SK-N-SH (cell line): ENCODE results near the gene RNFT2. TPM values are rescaled to one million over a fixed set of nuclear protein-coding genes. Genes with fewer than 3 reads are reported as not detected.

Experiments
- CTCF ChIA-PET: fragments of 300-600, 350-600 bp; formaldehyde crosslinking; extraction: SDS; loops from one replicate; lab custom pipeline; 2021; lab: Yijun Ruan, JAX
- POLR2A ChIA-PET: fragments of 350-600 bp; sonication (Branson Sonifier 250); formaldehyde crosslinking; extraction: SDS; loops from one replicate; lab custom pipeline; 2020; ENCODE audit warnings: antibody characterized with exemption, inconsistent platforms; lab: Yijun Ruan, JAX
- DNase-seq: peaks from one replicate; pipeline ENCODE4 v3.0.0; 2012
- H2AFZ ChIP-seq: fragments of 200-600 bp; sonication (generic); 2 replicates; pipeline ENCODE4 v1.8.1; 2016; ENCODE audit warnings: antibody characterized with exemption, mild to moderate bottlenecking, low read depth
- H3F3A ChIP-seq: fragments of 200-600 bp; sonication (generic); replicated peaks from 2 replicates; pipeline ENCODE3; 2016; ENCODE audit warnings: antibody characterized with exemption, mild to moderate bottlenecking; ENCODE audit not compliant: insufficient read depth
- H3K27ac ChIP-seq, 2 experiments: fragments of 200-500 bp in 1 of 2; fragments of 200-600 bp in 1 of 2; sonication (Bioruptor generic) in 1 of 2; sonication (generic), shearing (Covaris generic) in 1 of 2; 2 replicates each; pipeline versions ENCODE4 v1.5.1 to v1.6.1; 2014 to 2016; ENCODE audit warnings: low read depth in 2 of 2, inconsistent platforms in 1 of 2, low read length in 1 of 2, mild to moderate bottlenecking in 1 of 2, mixed read lengths in 1 of 2
- H3K27me3 ChIP-seq: fragments of 200-600 bp; sonication (generic), shearing (Covaris generic); 2 replicates; pipeline ENCODE4 v1.6.1; 2016; ENCODE audit warnings: mixed run types; ENCODE audit not compliant: insufficient read depth
- H3K36me3 ChIP-seq, 2 experiments: fragments of 200-500 bp in 1 of 2; fragments of 200-600 bp in 1 of 2; sonication (Bioruptor generic) in 1 of 2; sonication (generic) in 1 of 2; replicated peaks in 1 of 2; 2 replicates each; pipeline versions ENCODE3 to v1.5.1; 2014 to 2016; ENCODE audit warnings: low read length in 1 of 2, mild to moderate bottlenecking in 1 of 2; ENCODE audit not compliant: insufficient read depth in 2 of 2, control insufficient read depth in 1 of 2
- H3K4me1 ChIP-seq, 2 experiments: fragments of 200-500 bp in 1 of 2; fragments of 200-600 bp in 1 of 2; sonication (Bioruptor generic) in 1 of 2; sonication (generic), shearing (Covaris generic) in 1 of 2; 2 replicates each; pipeline versions ENCODE4 v1.5.1 to v1.6.1; 2014 to 2016; ENCODE audit warnings: low read depth in 1 of 2, low read length in 1 of 2, mixed run types in 1 of 2; ENCODE audit not compliant: insufficient read depth in 2 of 2, control insufficient read depth in 1 of 2
- H3K4me2 ChIP-seq: fragments of 200-600 bp; sonication (generic), shearing (Covaris generic); 2 replicates; pipeline ENCODE4 v1.6.1; 2017; ENCODE audit warnings: mixed run types
- H3K4me3 ChIP-seq, 2 experiments: fragments of 200-500 bp in 1 of 2; fragments of 200-600 bp in 1 of 2; sonication (Bioruptor generic) in 1 of 2; sonication (generic), shearing (Covaris generic) in 1 of 2; 2 replicates each; pipeline versions ENCODE4 v1.5.1 to v1.8.1; 2014 to 2016; ENCODE audit warnings: low read depth in 2 of 2, inconsistent platforms in 1 of 2, low read length in 1 of 2, mild to moderate bottlenecking in 1 of 2, mixed read lengths in 1 of 2, moderate library complexity in 1 of 2
- H3K79me2 ChIP-seq: fragments of 200-600 bp; sonication (generic); 2 replicates; pipeline ENCODE4 v1.8.1; 2017; ENCODE audit warnings: mild to moderate bottlenecking; ENCODE audit not compliant: insufficient read depth
- H3K9ac ChIP-seq: fragments of 200-600 bp; sonication (generic); 2 replicates; pipeline ENCODE4 v1.6.1; 2017; ENCODE audit warnings: mixed run types
- H3K9me2 ChIP-seq: fragments of 200-600 bp; sonication (generic); 2 replicates; pipeline ENCODE4 v1.6.1; 2017; ENCODE audit warnings: mixed run types
- H3K9me3 ChIP-seq: fragments of 200-600 bp; sonication (generic); 2 replicates; pipeline ENCODE4 v1.6.1; 2017; ENCODE audit warnings: mixed run types, mild to moderate bottlenecking, moderate library complexity
- H4K20me1 ChIP-seq: fragments of 200-600 bp; sonication (generic); 2 replicates; pipeline ENCODE4 v1.6.1; 2017; ENCODE audit warnings: mild to moderate bottlenecking, mixed run types; ENCODE audit not compliant: insufficient read depth
- ELF1 ChIP-seq: IDR thresholded peaks from 2 replicates; pipeline ENCODE4 v1.4.0; 2012
- FOXJ3 ChIP-seq: sonication (generic); formaldehyde crosslinking; IDR thresholded peaks from 2 replicates; pipeline ENCODE4 v1.5.1; 2020; ENCODE audit warnings: mild to moderate bottlenecking, missing genetic modification reagents
- GATA2 ChIP-seq: sonication (generic); formaldehyde crosslinking; IDR thresholded peaks from 2 replicates; pipeline ENCODE4 v1.5.0; 2020; ENCODE audit warnings: mild to moderate bottlenecking, missing genetic modification reagents
- IRF3 ChIP-seq: fragments of 150-350 bp; IDR thresholded peaks from 2 replicates; pipeline ENCODE4 v1.6.1; 2016; ENCODE audit warnings: mild to moderate bottlenecking, low read depth, low read length
- JUND ChIP-seq: IDR thresholded peaks from 2 replicates; pipeline ENCODE4 v1.4.0; 2012
- MXI1 ChIP-seq: IDR thresholded peaks from 2 replicates; pipeline ENCODE4 v1.6.1; 2012; ENCODE audit warnings: mild to moderate bottlenecking, low read depth, low read length, improper control_type of control experiment
- PBX3 ChIP-seq: IDR thresholded peaks from 2 replicates; pipeline ENCODE4; 2012
- REST ChIP-seq: IDR thresholded peaks from 2 replicates; pipeline ENCODE4 v1.6.1; 2012; ENCODE audit warnings: mild to moderate bottlenecking, low read depth, low read length, moderate library complexity
- RFX5 ChIP-seq: IDR thresholded peaks from 2 replicates; pipeline ENCODE4 v1.6.1; 2012; ENCODE audit warnings: mild to moderate bottlenecking, improper control_type of control experiment, low read length
- SIN3A ChIP-seq: IDR thresholded peaks from 2 replicates; pipeline ENCODE4 v1.6.1; 2012; ENCODE audit warnings: low read depth, mild to moderate bottlenecking, low read length, moderate library complexity, borderline replicate concordance
- TEAD4 ChIP-seq: IDR thresholded peaks from 2 replicates; pipeline ENCODE4 v1.4.0; 2012; ENCODE audit warnings: mild to moderate bottlenecking, borderline replicate concordance; ENCODE audit not compliant: insufficient read depth
- USF1 ChIP-seq: IDR thresholded peaks from 2 replicates; pipeline ENCODE4 v1.4.0; 2012; ENCODE audit warnings: low read depth, borderline replicate concordance
- WGBS: methylation state at CpG from one replicate; pipeline ENCODE4 v1.1.6; 2017; ENCODE audit warnings: low lambda C conversion rate; 5-methylcytosine and 5-hydroxymethylcytosine counted together
- polyA plus RNA-seq, 3 experiments: library from polyadenylated mRNA; depleted of rRNA; stranded (reverse); fragments of >200 nt; gene quantifications; 2 replicates each; pipeline ENCODE4 v1.2.3, GENCODE V29; 2012

Gene RNFT2
- polyA plus RNA-seq, 1 of the 3 experiments (the other 2 are of a cell fraction): 3.8 TPM

- no peaks in the 10 kb centered on the region for H3K79me2 ChIP-seq
- H3K4me1 ChIP-seq: no peaks in the 10 kb centered on the region
- H3K27me3 ChIP-seq: no peaks in the 10 kb centered on the region; the same call in 1 of the 2 replicates
- no peaks in the 10 kb centered on the region for H3F3A ChIP-seq
- no peak overlapping the region for H3K27ac ChIP-seq
- no peaks in the 10 kb centered on the region for H3K36me3 ChIP-seq
- H3K4me2 ChIP-seq: no peak overlapping the region
- no peak overlapping the region for H2AFZ ChIP-seq
- DNase-seq: no peak
- CTCF ChIA-PET: no interaction called here
- H3K9ac ChIP-seq: no peak overlapping the region
- H4K20me1 ChIP-seq: no peaks in the 10 kb centered on the region
- no peak for TF ChIP-seq FOXJ3 (CRISPR knock-in tag)
- no peak for TF ChIP-seq GATA2 (CRISPR knock-in tag)
- TF ChIP-seq SIN3A: no peak
- no peak for TF ChIP-seq IRF3
- no peak for TF ChIP-seq REST
- TF ChIP-seq TEAD4: no peak
- TF ChIP-seq RFX5: no peak
- no peak for TF ChIP-seq USF1
- no peak for TF ChIP-seq MXI1
- TF ChIP-seq PBX3: no peak
- TF ChIP-seq JUND: no peak
- TF ChIP-seq ELF1: no peak
- H3K9me3 ChIP-seq: no peaks in the 10 kb centered on the region
- 80% methylated on average over 5 of the region's 5 CpGs for WGBS
- H3K4me3 ChIP-seq: no peak overlapping the region
- POLR2A ChIA-PET: no interaction called here
- H3K9me2 ChIP-seq: no peaks in the 10 kb centered on the region
Measured at GRCh38 chr12:116853507-116853906, 115.4 kb downstream of the RNFT2 start.
